Chondrocyte (in vitro differentiated cells): ENCODE measurements around the gene GRAP2. TPM values are rescaled to one million over a fixed set of nuclear protein-coding genes. Genes with fewer than 3 reads are reported as not detected.
A peak's percentile ranks its signal among the peaks of the same experiment; 100 is the strongest.
"Not testable (repeated sequence)": the region's sequence is repeated elsewhere in the genome, so short reads cannot be mapped to it uniquely, and the experiment has no call there.

Experiments used
- DNase-seq: peaks from one replicate; pipeline ENCODE4 v3.0.0; 2021; ENCODE audit warnings: mixed read lengths, low spot score
- H3K27ac Mint-ChIP-seq: one replicate; pipeline ENCODE4 v1.8.0; 2021; ENCODE audit warnings: mild to moderate bottlenecking, moderate library complexity, mixed read lengths; ENCODE audit not compliant: unreplicated experiment
- H3K27me3 Mint-ChIP-seq: 2 replicates; pipeline ENCODE4 v1.8.0; 2021; ENCODE audit warnings: low read depth, mixed read lengths
- H3K36me3 Mint-ChIP-seq: 2 replicates; pipeline ENCODE4 v1.8.0; 2021; ENCODE audit warnings: low read depth, mixed read lengths
- H3K4me1 Mint-ChIP-seq: 2 replicates; pipeline ENCODE4 v1.8.0; 2021; ENCODE audit warnings: low read depth, mild to moderate bottlenecking, mixed read lengths
- H3K4me3 Mint-ChIP-seq: one replicate; pipeline ENCODE4 v1.8.0; 2021; ENCODE audit warnings: mild to moderate bottlenecking, moderate library complexity, mixed read lengths; ENCODE audit not compliant: unreplicated experiment
- H3K9me3 Mint-ChIP-seq: 2 replicates; pipeline ENCODE4 v1.8.0; 2021; ENCODE audit warnings: low read depth, mixed read lengths
- total RNA-seq: library from RNA; stranded (reverse); gene quantifications from 3 replicates; pipeline ENCODE4 v1.2.1, GENCODE V29; 2021
- TF ChIP-seq, protein P1 (sequence below): fragments of 200-600 bp; sonication (generic); IDR thresholded peaks from 2 replicates; pipeline ENCODE4 v1.5.0; 2021; ENCODE audit warnings: antibody characterized with exemption, mild to moderate bottlenecking, moderate library complexity

The GRAP2 gene
- total RNA-seq, 1 donor from 2014 or later, result not detected

DNA sequence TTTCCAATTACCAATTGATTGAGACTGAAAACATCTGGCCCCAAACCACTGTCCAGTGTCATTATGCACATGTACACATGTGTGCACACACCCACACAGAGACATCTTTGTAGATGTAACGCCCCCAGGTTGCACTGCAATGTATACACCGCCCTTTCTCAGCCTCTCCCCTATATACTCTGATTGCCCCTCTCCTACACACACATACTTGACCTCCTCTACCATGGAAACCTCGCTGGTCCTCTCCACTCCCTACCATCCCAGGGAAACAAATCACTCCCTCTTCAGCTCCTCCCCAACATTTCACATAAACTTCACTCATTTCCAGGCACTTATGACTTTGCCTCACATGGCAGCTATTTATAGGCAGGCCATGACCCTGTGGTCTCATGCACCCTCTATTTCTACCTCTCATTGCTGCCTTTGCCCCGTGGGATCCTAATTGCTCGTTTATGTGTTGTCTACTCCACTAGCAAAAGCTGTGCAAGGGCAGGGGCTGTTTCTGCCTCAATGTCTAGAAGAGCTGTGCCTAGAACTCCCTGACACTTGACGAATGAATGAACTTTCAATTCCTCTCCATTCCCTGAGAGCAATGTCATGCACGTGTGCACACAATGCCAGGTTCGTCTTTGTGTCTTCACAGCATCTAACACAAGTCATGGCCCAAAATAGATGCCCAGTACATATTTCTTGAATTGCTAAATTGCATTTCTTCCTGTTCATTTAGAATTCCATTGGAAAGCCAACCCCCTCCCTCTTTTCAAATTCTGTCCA lies 49.3 kb downstream of the GRAP2 start:
- peaks cover 2% of the 10 kb centered on the region for H3K27me3 Mint-ChIP-seq
- H3K27ac Mint-ChIP-seq, result no peak overlapping the region
- no peak overlapping the region for H3K4me3 Mint-ChIP-seq
- no peaks in the 10 kb centered on the region for H3K9me3 Mint-ChIP-seq
- TF ChIP-seq, protein P1, sequence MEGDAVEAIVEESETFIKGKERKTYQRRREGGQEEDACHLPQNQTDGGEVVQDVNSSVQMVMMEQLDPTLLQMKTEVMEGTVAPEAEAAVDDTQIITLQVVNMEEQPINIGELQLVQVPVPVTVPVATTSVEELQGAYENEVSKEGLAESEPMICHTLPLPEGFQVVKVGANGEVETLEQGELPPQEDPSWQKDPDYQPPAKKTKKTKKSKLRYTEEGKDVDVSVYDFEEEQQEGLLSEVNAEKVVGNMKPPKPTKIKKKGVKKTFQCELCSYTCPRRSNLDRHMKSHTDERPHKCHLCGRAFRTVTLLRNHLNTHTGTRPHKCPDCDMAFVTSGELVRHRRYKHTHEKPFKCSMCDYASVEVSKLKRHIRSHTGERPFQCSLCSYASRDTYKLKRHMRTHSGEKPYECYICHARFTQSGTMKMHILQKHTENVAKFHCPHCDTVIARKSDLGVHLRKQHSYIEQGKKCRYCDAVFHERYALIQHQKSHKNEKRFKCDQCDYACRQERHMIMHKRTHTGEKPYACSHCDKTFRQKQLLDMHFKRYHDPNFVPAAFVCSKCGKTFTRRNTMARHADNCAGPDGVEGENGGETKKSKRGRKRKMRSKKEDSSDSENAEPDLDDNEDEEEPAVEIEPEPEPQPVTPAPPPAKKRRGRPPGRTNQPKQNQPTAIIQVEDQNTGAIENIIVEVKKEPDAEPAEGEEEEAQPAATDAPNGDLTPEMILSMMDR, result no peak
- H3K4me1 Mint-ChIP-seq, result peaks cover 12% of the 10 kb centered on the region
- H3K36me3 Mint-ChIP-seq, result no peaks in the 10 kb centered on the region
- DNase-seq, result no peak

DNA sequence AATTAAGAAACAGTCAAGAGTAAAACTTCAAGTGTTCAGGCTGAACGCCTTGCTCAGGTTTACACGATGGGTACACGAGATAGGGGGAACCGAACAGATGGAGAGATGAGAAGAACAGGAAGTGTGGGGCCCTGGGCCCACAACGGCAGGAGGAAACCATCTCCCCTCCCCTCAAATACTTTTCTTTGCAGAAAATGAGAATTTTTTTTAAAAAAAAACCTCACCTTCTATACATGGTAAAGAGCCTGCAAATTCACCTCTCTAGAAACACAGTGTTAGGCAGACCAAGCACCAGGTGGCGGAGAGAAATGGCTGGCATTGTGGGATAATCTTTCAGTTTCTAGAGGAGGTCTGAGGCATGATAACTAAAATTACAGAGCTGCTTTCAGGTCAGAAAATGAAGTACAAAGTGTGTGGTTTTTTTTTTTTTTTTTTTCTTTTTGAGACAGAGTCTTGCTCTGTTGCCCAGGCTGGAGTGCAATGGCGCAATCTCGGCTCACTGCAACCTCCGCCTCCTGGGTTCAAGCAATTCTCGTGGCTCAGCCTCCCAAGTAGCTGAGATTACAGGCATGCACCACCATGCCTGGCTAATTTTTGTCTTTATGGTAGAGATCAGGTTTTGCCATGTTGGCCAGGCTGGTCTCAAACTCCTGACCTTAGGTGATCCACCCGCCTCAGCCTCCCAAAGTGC lies 50.9 kb downstream of the GRAP2 start:
- H3K4me3 Mint-ChIP-seq, result not testable (repeated sequence)
- H3K4me1 Mint-ChIP-seq, result peaks cover 19% of the 10 kb centered on the region

DNA sequence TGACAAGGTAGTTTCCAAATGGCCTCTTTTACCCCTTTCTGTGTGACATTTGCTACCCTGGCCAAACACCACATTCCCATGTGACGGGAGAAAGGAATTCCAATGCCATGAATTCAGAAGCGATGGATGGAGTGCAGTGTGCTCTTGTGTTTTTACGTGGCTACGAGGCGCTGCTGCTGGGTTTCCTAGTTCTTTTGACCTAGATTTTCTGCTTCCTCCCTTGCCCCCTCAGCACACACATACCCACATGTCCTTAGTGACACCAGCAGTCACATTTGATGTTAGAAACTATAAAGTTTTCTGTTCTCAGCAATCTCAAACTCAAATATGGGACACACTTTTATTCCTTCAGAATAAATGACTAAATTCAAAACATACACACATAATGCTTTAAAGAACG lies 51.5 kb downstream of the GRAP2 start:
- no peaks in the 10 kb centered on the region for H3K9me3 Mint-ChIP-seq
- H3K36me3 Mint-ChIP-seq, result no peaks in the 10 kb centered on the region
- H3K4me1 Mint-ChIP-seq, result peaks cover 19% of the 10 kb centered on the region
- peaks cover 2% of the 10 kb centered on the region for H3K27me3 Mint-ChIP-seq
- no peak for DNase-seq
- H3K27ac Mint-ChIP-seq, result no peak overlapping the region
- no peak overlapping the region for H3K4me3 Mint-ChIP-seq
- TF ChIP-seq, protein P1, result no peak

More for the DNA sequence above, 50.9 kb downstream of the GRAP2 start:
- H3K27me3 Mint-ChIP-seq, H3K36me3 Mint-ChIP-seq, H3K9me3 Mint-ChIP-seq, H3K27ac Mint-ChIP-seq, DNase-seq: not testable (repeated sequence)

DNA sequence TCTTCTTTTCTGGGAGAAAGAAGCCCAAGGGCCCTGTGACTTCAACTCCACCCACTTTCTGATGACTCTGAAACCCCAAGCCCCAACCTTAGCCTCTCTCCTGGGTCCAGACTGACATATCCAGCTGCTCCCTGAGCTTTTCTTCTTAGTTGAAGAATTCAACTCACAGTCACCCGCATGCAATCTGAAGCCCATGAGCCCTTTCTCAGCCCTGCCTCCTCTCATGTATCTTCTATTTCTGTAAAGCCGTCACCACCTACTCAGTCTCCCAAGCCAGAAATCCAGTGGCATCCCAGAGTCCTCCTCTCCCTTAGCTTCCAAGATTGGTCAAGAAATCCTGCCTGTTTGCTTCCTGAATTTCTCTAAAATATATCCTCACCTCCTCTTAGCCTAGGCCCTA lies 52.2 kb downstream of the GRAP2 start:
- H3K4me3 Mint-ChIP-seq, result no peak overlapping the region
- H3K27ac Mint-ChIP-seq, result no peak overlapping the region
- H3K9me3 Mint-ChIP-seq, result no peaks in the 10 kb centered on the region
- TF ChIP-seq, protein P1, result no peak
- H3K4me1 Mint-ChIP-seq, result peaks cover 19% of the 10 kb centered on the region
- DNase-seq, result no peak
- no peaks in the 10 kb centered on the region for H3K36me3 Mint-ChIP-seq
- H3K27me3 Mint-ChIP-seq, result peaks cover 2% of the 10 kb centered on the region

DNA sequence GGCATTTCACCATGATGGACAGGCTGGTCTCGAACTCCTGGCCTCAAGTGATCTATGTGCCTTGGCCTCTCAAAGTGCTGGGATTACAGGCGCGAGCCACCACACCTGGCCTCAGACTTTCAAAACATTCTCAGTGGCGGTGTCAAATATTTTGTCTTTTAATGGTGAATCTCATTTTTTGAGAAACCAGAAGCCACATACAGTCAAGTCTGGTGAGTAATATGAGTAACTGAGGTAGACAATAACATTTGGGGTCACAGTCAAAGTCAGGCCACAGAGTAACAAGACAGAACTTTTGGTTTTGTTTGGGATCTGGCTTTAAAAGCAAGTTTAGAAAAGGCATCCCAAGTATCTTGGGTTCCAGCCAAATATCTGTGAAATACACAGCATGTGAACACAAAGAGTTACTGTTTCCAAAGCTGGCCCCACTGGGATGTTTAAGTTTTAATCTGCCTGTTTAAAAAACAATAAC lies 53.7 kb downstream of the GRAP2 start:
- H3K36me3 Mint-ChIP-seq, result no peaks in the 10 kb centered on the region
- TF ChIP-seq, protein P1, result no peak
- no peaks in the 10 kb centered on the region for H3K9me3 Mint-ChIP-seq
- H3K27ac Mint-ChIP-seq, result peak overlapping the region; percentile 59
- no peak for DNase-seq
- peaks cover 2% of the 10 kb centered on the region for H3K27me3 Mint-ChIP-seq
- no peak overlapping the region for H3K4me3 Mint-ChIP-seq
- H3K4me1 Mint-ChIP-seq, result peaks cover 26% of the 10 kb centered on the region
